ES-I3 (cell line): ENCODE measurements around the gene ATP5F1D.

Source experiments
- H3K36me3 ChIP-seq: 2 replicates; pipeline ENCODE4 v1.6.1; 2013; ENCODE audit warnings: mild to moderate bottlenecking, low read length, control low read depth, moderate library complexity; ENCODE audit not compliant: insufficient read depth
- H3K4me1 ChIP-seq: 2 replicates; pipeline ENCODE4 v1.6.1; 2013; ENCODE audit warnings: mild to moderate bottlenecking, control low read depth, low read length; ENCODE audit not compliant: insufficient read depth
- H3K9ac ChIP-seq: 2 replicates; pipeline ENCODE4 v1.6.1; 2013; ENCODE audit warnings: low read depth, mild to moderate bottlenecking, low read length, moderate library complexity
- H3K9me3 ChIP-seq: 2 replicates; pipeline ENCODE4 v1.6.1; 2013; ENCODE audit warnings: mild to moderate bottlenecking, low read length, moderate library complexity; ENCODE audit not compliant: control insufficient read depth, insufficient read depth

ATP5F1D gene

GRCh38 chr19:1252821-1253513 is 11.4 kb downstream of the ATP5F1D start:
- H3K36me3 ChIP-seq = peaks cover 31% of the 10 kb centered on the region
- peak overlapping the region; percentile 90; the same call in 1 of the 2 replicates for H3K9ac ChIP-seq
- peaks cover 4% of the 10 kb centered on the region; the same call in 1 of the 2 replicates for H3K4me1 ChIP-seq
- no peaks in the 10 kb centered on the region for H3K9me3 ChIP-seq

GRCh38 chr19:1253514-1254080 is 12.0 kb downstream of the ATP5F1D start:
- H3K4me1 ChIP-seq = peaks cover 4% of the 10 kb centered on the region; the same call in 1 of the 2 replicates
- H3K9me3 ChIP-seq = no peaks in the 10 kb centered on the region
- peaks cover 31% of the 10 kb centered on the region for H3K36me3 ChIP-seq
- H3K9ac ChIP-seq = no peak overlapping the region; the same call in 1 of the 2 replicates

- H3K36me3 ChIP-seq = peaks cover 31% of the 10 kb centered on the region
- no peaks in the 10 kb centered on the region for H3K9me3 ChIP-seq
- no peak overlapping the region for H3K9ac ChIP-seq
- H3K4me1 ChIP-seq = peaks cover 4% of the 10 kb centered on the region; the same call in 1 of the 2 replicates
These were observed 12.6 kb downstream of the ATP5F1D start for GRCh38 chr19:1254081-1254527.

- no peak overlapping the region for H3K9ac ChIP-seq
- peaks cover 7% of the 10 kb centered on the region; the same call in 1 of the 2 replicates for H3K4me1 ChIP-seq
- no peaks in the 10 kb centered on the region for H3K9me3 ChIP-seq
- peaks cover 31% of the 10 kb centered on the region for H3K36me3 ChIP-seq
These were observed 13.1 kb downstream of the ATP5F1D start for GRCh38 chr19:1254530-1255185.

- Histone ChIP-seq H3K4me1 (peaks cover 12% of the 10 kb centered on the region; the same call in 1 of the 2 replicates), H3K36me3 (peaks cover 31% of the 10 kb centered on the region), H3K9me3 (no peaks in the 10 kb centered on the region), H3K9ac (no peak overlapping the region)
These were observed 13.9 kb downstream of the ATP5F1D start for GRCh38 chr19:1255186-1256161.

- peaks cover 27% of the 10 kb centered on the region for H3K36me3 ChIP-seq
- H3K4me1 ChIP-seq = peaks cover 12% of the 10 kb centered on the region; the same call in 1 of the 2 replicates
- no peak overlapping the region for H3K9ac ChIP-seq
- H3K9me3 ChIP-seq = no peaks in the 10 kb centered on the region
These were observed 15.3 kb downstream of the ATP5F1D start for GRCh38 chr19:1256646-1257474.

- H3K9me3 ChIP-seq = no peaks in the 10 kb centered on the region
- peaks cover 26% of the 10 kb centered on the region for H3K36me3 ChIP-seq
- H3K9ac ChIP-seq = no peak overlapping the region
- H3K4me1 ChIP-seq = peaks cover 12% of the 10 kb centered on the region; the same call in 1 of the 2 replicates
These were observed 16.1 kb downstream of the ATP5F1D start for GRCh38 chr19:1257475-1258162.

GRCh38 chr19:1258163-1258492 is 16.6 kb downstream of the ATP5F1D start:
- Histone ChIP-seq H3K4me1 (peaks cover 15% of the 10 kb centered on the region; the same call in 1 of the 2 replicates), H3K36me3 (peaks cover 26% of the 10 kb centered on the region), H3K9ac (no peak overlapping the region), H3K9me3 (no peaks in the 10 kb centered on the region)

- peaks cover 14% of the 10 kb centered on the region; the same call in 1 of the 2 replicates for H3K4me1 ChIP-seq
- H3K36me3 ChIP-seq = peaks cover 21% of the 10 kb centered on the region
- H3K9me3 ChIP-seq = no peaks in the 10 kb centered on the region
- 0 out of 2 replicates have a peak overlapping the region, but pooled peaks have one; percentile 41 for H3K9ac ChIP-seq
These were observed 17.2 kb downstream of the ATP5F1D start for GRCh38 chr19:1258707-1259205.

- Histone ChIP-seq H3K36me3 (peaks cover 16% of the 10 kb centered on the region), H3K4me1 (peaks cover 14% of the 10 kb centered on the region; the same call in 1 of the 2 replicates), H3K9ac (peak overlapping the region; percentile 41), H3K9me3 (no peaks in the 10 kb centered on the region)
These were observed 17.8 kb downstream of the ATP5F1D start for GRCh38 chr19:1259206-1259875.

GRCh38 chr19:1259876-1260748 is 18.6 kb downstream of the ATP5F1D start:
- peak overlapping the region; percentile 41 for H3K9ac ChIP-seq
- no peaks in the 10 kb centered on the region for H3K9me3 ChIP-seq
- H3K36me3 ChIP-seq = peaks cover 8% of the 10 kb centered on the region
- H3K4me1 ChIP-seq = peaks cover 20% of the 10 kb centered on the region
